WTC11 (cell line): ENCODE measurements around the gene METTL3. TPM values are rescaled to one million over a fixed set of nuclear protein-coding genes. Genes with fewer than 3 reads are reported as not detected.

ENCODE experiments used
- ATAC-seq: fragments of 200-7000 bp; cut with Tn5 transposase; 2 replicates; pipeline ENCODE4 v1.10.0; 2021; ENCODE audit warnings: mild to moderate bottlenecking, moderate library complexity
- CTCF ChIA-PET: fragments of 300-600 bp; sonication (Branson Sonifier 250); formaldehyde crosslinking; loops from one replicate; lab custom pipeline; 2021; ENCODE audit warnings: antibody characterized with exemption; lab: Charles Lee
- POLR2A ChIA-PET: fragments of 350-600 bp; sonication (Branson Sonifier 250); formaldehyde crosslinking; loops from one replicate; lab custom pipeline; 2021; ENCODE audit warnings: antibody characterized with exemption; lab: Charles Lee
- DNase-seq: peaks from one replicate; pipeline ENCODE4 v3.0.0; 2021; ENCODE audit warnings: low spot score
- H3K27ac Mint-ChIP-seq: 2 replicates; pipeline ENCODE4 v1.8.0; 2021; ENCODE audit warnings: mixed read lengths
- H3K27me3 Mint-ChIP-seq: 2 replicates; pipeline ENCODE4 v1.8.0; 2021; ENCODE audit warnings: low read depth, mild to moderate bottlenecking, moderate library complexity, mixed read lengths
- H3K36me3 Mint-ChIP-seq: 2 replicates; pipeline ENCODE4 v1.8.0; 2021; ENCODE audit warnings: mixed read lengths
- H3K4me1 Mint-ChIP-seq: 2 replicates; pipeline ENCODE4 v1.8.0; 2022; ENCODE audit warnings: mixed read lengths
- H3K4me3 Mint-ChIP-seq: 2 replicates; pipeline ENCODE4 v1.8.0; 2021; ENCODE audit warnings: mild to moderate bottlenecking, moderate library complexity, mixed read lengths
- H3K9me3 Mint-ChIP-seq: 2 replicates; pipeline ENCODE4 v1.8.0; 2021; ENCODE audit warnings: mixed read lengths
- ATF1 ChIP-seq: sonication (generic); formaldehyde crosslinking; IDR thresholded peaks from 2 replicates; pipeline ENCODE4 v1.8.1; 2023; ENCODE audit warnings: mild to moderate bottlenecking, moderate library complexity, missing genetic modification reagents
- CTCF ChIP-seq: fragments of 200-600 bp; IDR thresholded peaks from 2 replicates; pipeline ENCODE4 v1.8.0; 2022; ENCODE audit warnings: antibody characterized with exemption
- E2F5 ChIP-seq: sonication (generic); formaldehyde crosslinking; IDR thresholded peaks from 2 replicates; pipeline ENCODE4 v1.8.1; 2022; ENCODE audit warnings: mild to moderate bottlenecking, moderate library complexity, missing genetic modification reagents
- EMX1 ChIP-seq: fragments of 250-450 bp; sonication (Bioruptor Pico); IDR thresholded peaks from 2 replicates; pipeline ENCODE4 v1.8.0; 2021; ENCODE audit warnings: mild to moderate bottlenecking
- ETV6 ChIP-seq: sonication (generic); formaldehyde crosslinking; IDR thresholded peaks from 2 replicates; pipeline ENCODE4 v1.8.1; 2022; ENCODE audit warnings: mild to moderate bottlenecking, missing genetic modification reagents
- FOXJ3 ChIP-seq: sonication (generic); formaldehyde crosslinking; IDR thresholded peaks from 2 replicates; pipeline ENCODE4 v1.9.0; 2021; ENCODE audit warnings: missing genetic modification reagents, mild to moderate bottlenecking, borderline replicate concordance
- GABPB1 ChIP-seq: sonication (generic); formaldehyde crosslinking; IDR thresholded peaks from 2 replicates; pipeline ENCODE4 v1.8.1; 2023; ENCODE audit warnings: mild to moderate bottlenecking, missing genetic modification reagents
- HMGA2 ChIP-seq: fragments of 250-450 bp; sonication (Bioruptor Pico); IDR thresholded peaks from 2 replicates; pipeline ENCODE4 v1.4.0; 2021; ENCODE audit warnings: mild to moderate bottlenecking, moderate library complexity
- NFATC4 ChIP-seq: fragments of 250-450 bp; sonication (Bioruptor Pico); IDR thresholded peaks from 2 replicates; pipeline ENCODE4 v1.9.0; 2021; ENCODE audit warnings: mild to moderate bottlenecking
- NR2C2 ChIP-seq: sonication (generic); formaldehyde crosslinking; IDR thresholded peaks from 2 replicates; pipeline ENCODE4 v1.8.0; 2022; ENCODE audit warnings: mild to moderate bottlenecking, missing genetic modification reagents
- OVOL2 ChIP-seq: fragments of 250-450 bp; sonication (Bioruptor Pico); IDR thresholded peaks from 2 replicates; pipeline ENCODE4 v1.9.0; 2021; ENCODE audit warnings: mild to moderate bottlenecking, borderline replicate concordance
- PRRX2 ChIP-seq: fragments of 250-450 bp; sonication (Bioruptor Pico); IDR thresholded peaks from 2 replicates; pipeline ENCODE4 v1.8.0; 2021; ENCODE audit warnings: mild to moderate bottlenecking
- SOX15 ChIP-seq: fragments of 250-450 bp; sonication (Bioruptor Pico); IDR thresholded peaks from 2 replicates; pipeline ENCODE4 v1.9.0; 2021; ENCODE audit warnings: mild to moderate bottlenecking
- ZBTB21 ChIP-seq: sonication (generic); formaldehyde crosslinking; IDR thresholded peaks from 2 replicates; pipeline ENCODE4 v1.8.1; 2023; ENCODE audit warnings: mild to moderate bottlenecking, missing genetic modification reagents, borderline replicate concordance
- ZBTB43 ChIP-seq: sonication (generic); formaldehyde crosslinking; IDR thresholded peaks from 2 replicates; pipeline ENCODE4 v1.8.1; 2023; ENCODE audit warnings: mild to moderate bottlenecking, missing genetic modification reagents
- ZNF138 ChIP-seq: sonication (generic); formaldehyde crosslinking; conservative IDR thresholded peaks from 2 replicates; pipeline ENCODE4 v1.8.1; 2022; ENCODE audit warnings: mild to moderate bottlenecking, moderate library complexity, missing genetic modification reagents
- ZNF263 ChIP-seq: sonication (generic); formaldehyde crosslinking; IDR thresholded peaks from 2 replicates; pipeline ENCODE4 v1.8.1; 2022; ENCODE audit warnings: low read depth, mild to moderate bottlenecking, moderate library complexity, missing genetic modification reagents
- ZNF396 ChIP-seq: fragments of 250-450 bp; sonication (Bioruptor Pico); IDR thresholded peaks from 2 replicates; pipeline ENCODE4 v1.8.0; 2021; ENCODE audit warnings: mild to moderate bottlenecking, moderate library complexity, borderline replicate concordance
- ZNF416 ChIP-seq: fragments of 250-450 bp; sonication (Bioruptor Pico); IDR thresholded peaks from 2 replicates; pipeline ENCODE4 v1.9.0; 2021; ENCODE audit warnings: mild to moderate bottlenecking, inconsistent platforms
- total RNA-seq: library from RNA; stranded (reverse); gene quantifications from 3 replicates; pipeline ENCODE4 v1.2.3, GENCODE V29; 2021
- TF ChIP-seq, protein P1 (sequence below): sonication (generic); formaldehyde crosslinking; IDR thresholded peaks from 2 replicates; pipeline ENCODE4 v1.8.1; 2022; ENCODE audit warnings: mild to moderate bottlenecking, missing genetic modification reagents, moderate library complexity, borderline replicate concordance
- TF ChIP-seq, protein P2 (sequence below): sonication (generic); formaldehyde crosslinking; IDR thresholded peaks from 2 replicates; pipeline ENCODE4 v1.8.1; 2022; ENCODE audit warnings: missing genetic modification reagents, borderline replicate concordance
- TF ChIP-seq, protein P3 (sequence below): fragments of 250-450 bp; sonication (Bioruptor Pico); IDR thresholded peaks from 2 replicates; pipeline ENCODE4 v1.9.0; 2021; ENCODE audit warnings: mild to moderate bottlenecking

The METTL3 gene
- total RNA-seq, 1 experiment from 2014 or later = 93.2 TPM

- Mint-ChIP-seq H3K4me1 (peaks cover 53% of the 10 kb centered on the region), H3K27ac (peak overlapping the region; percentile 88), H3K36me3 (no peaks in the 10 kb centered on the region), H3K9me3 (no peaks in the 10 kb centered on the region), H3K27me3 (no peaks in the 10 kb centered on the region), H3K4me3 (no peak overlapping the region; the same call in 1 of the 2 replicates)
- CTCF ChIA-PET = interaction anchor here (1.1 to 1.8 kb wide), 4 partner anchors 12 to 43 kb away, joined by 3 to 5 read pairs (median 4); no protein-coding TSS in a partner anchor
- no peak for ATAC-seq
- POLR2A ChIA-PET = interaction anchor here (0.6 to 3.2 kb wide), 4 partner anchors 14 to 84 kb away, joined by 3 to 30 read pairs (median 8); partner anchors contain the start of gene SALL2
- DNase-seq = no peak
- peak; percentile 86 for TF ChIP-seq HMGA2 (CRISPR knock-in tag)
- TF ChIP-seq ZNF263 (CRISPR knock-in tag) = no peak
These were observed 30.4 kb upstream of the METTL3 start for GRCh38 chr14:21541413-21542074.

DNA sequence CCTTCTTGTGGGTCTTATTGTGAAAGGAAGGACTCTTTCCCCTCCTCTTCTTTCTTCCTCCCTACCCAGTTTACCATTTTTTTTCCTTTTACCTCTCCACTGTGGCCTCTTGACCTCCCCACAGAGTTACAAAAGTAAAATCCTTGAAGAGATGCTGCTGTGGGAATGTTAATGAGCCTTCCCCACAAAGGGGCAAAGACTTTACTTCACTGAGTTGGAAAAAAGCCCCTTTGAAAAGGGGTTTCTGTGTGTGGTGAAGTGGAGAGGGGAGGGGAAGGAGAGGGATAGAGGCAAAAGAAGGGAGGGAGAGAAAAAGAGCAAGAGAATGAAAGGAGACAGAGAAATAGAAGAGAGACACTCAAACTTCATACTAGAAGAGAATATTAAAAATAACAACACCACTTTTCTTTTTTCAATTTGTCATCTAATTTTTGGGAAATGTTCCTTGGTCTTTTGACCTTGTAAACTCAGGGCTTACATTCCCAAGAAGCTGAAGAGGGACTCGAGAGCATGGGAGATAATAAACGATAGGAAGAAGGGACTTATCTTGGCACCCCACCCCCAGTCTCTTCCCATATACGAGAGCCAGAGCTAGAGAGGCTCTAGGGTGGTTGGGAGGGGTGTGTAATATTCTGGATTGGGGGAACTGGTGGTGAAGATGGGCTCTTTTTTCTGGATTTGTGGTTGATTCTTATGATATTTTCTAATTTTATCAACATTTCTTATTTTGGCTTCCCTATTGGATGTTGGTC, 28.2 kb upstream of the METTL3 start:
- Mint-ChIP-seq H3K9me3 (no peaks in the 10 kb centered on the region), H3K27ac (peak overlapping the region; percentile 97), H3K27me3 (no peaks in the 10 kb centered on the region), H3K4me3 (peak overlapping the region; percentile 42), H3K4me1 (peaks cover 58% of the 10 kb centered on the region), H3K36me3 (no peaks in the 10 kb centered on the region)
- ATAC-seq = no peak
- CTCF ChIA-PET = interaction anchor here (4.4 kb wide), 1 partner anchor 13 kb away, joined by 32 read pairs; the partner anchor contains the start of gene SALL2
- POLR2A ChIA-PET = interaction anchor here (1.8 kb wide), 1 partner anchor 13 kb away, joined by 9 read pairs; the partner anchor contains the start of gene SALL2
- DNase-seq = no peak
- TF ChIP-seq ZNF138 = no peak
- TF ChIP-seq E2F5 = no peak
- no peak for TF ChIP-seq SOX15 (CRISPR knock-in tag)
- no peak for TF ChIP-seq ZBTB21 (CRISPR knock-in tag)
- TF ChIP-seq ZNF396 (CRISPR knock-in tag) = no peak
- TF ChIP-seq EMX1 (CRISPR knock-in tag) = no peak
- no peak for TF ChIP-seq NFATC4
- TF ChIP-seq, protein P1, sequence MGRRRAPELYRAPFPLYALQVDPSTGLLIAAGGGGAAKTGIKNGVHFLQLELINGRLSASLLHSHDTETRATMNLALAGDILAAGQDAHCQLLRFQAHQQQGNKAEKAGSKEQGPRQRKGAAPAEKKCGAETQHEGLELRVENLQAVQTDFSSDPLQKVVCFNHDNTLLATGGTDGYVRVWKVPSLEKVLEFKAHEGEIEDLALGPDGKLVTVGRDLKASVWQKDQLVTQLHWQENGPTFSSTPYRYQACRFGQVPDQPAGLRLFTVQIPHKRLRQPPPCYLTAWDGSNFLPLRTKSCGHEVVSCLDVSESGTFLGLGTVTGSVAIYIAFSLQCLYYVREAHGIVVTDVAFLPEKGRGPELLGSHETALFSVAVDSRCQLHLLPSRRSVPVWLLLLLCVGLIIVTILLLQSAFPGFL (CRISPR knock-in tag) = no peak
- no peak for TF ChIP-seq OVOL2 (CRISPR knock-in tag)
- TF ChIP-seq ETV6 = no peak
- no peak for TF ChIP-seq ZNF416 (CRISPR knock-in tag)
- TF ChIP-seq, protein P2, sequence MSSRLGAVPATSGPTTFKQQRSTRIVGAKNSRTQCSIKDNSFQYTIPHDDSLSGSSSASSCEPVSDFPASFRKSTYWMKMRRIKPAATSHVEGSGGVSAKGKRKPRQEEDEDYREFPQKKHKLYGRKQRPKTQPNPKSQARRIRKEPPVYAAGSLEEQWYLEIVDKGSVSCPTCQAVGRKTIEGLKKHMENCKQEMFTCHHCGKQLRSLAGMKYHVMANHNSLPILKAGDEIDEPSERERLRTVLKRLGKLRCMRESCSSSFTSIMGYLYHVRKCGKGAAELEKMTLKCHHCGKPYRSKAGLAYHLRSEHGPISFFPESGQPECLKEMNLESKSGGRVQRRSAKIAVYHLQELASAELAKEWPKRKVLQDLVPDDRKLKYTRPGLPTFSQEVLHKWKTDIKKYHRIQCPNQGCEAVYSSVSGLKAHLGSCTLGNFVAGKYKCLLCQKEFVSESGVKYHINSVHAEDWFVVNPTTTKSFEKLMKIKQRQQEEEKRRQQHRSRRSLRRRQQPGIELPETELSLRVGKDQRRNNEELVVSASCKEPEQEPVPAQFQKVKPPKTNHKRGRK = no peak
- no peak for TF ChIP-seq FOXJ3 (CRISPR knock-in tag)
- no peak for TF ChIP-seq NR2C2 (CRISPR knock-in tag)
- TF ChIP-seq ATF1 (CRISPR knock-in tag) = no peak
- no peak for TF ChIP-seq PRRX2 (CRISPR knock-in tag)
- no peak for TF ChIP-seq ZBTB43 (CRISPR knock-in tag)
- TF ChIP-seq CTCF = no peak
- TF ChIP-seq GABPB1 (CRISPR knock-in tag) = no peak
- TF ChIP-seq, protein P3, sequence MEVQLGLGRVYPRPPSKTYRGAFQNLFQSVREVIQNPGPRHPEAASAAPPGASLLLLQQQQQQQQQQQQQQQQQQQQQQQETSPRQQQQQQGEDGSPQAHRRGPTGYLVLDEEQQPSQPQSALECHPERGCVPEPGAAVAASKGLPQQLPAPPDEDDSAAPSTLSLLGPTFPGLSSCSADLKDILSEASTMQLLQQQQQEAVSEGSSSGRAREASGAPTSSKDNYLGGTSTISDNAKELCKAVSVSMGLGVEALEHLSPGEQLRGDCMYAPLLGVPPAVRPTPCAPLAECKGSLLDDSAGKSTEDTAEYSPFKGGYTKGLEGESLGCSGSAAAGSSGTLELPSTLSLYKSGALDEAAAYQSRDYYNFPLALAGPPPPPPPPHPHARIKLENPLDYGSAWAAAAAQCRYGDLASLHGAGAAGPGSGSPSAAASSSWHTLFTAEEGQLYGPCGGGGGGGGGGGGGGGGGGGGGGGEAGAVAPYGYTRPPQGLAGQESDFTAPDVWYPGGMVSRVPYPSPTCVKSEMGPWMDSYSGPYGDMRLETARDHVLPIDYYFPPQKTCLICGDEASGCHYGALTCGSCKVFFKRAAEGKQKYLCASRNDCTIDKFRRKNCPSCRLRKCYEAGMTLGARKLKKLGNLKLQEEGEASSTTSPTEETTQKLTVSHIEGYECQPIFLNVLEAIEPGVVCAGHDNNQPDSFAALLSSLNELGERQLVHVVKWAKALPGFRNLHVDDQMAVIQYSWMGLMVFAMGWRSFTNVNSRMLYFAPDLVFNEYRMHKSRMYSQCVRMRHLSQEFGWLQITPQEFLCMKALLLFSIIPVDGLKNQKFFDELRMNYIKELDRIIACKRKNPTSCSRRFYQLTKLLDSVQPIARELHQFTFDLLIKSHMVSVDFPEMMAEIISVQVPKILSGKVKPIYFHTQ (CRISPR knock-in tag) = no peak
